ENCODE results near the gene LZTR1.
A peak's percentile ranks its signal among the peaks of the same experiment; 100 is the strongest.

LZTR1 gene

GRCh38 chr22:20951151-20951931, 30.8 kb upstream of the LZTR1 start:
- DNase-seq, result no peak

GRCh38 chr22:20951932-20952380, 30.1 kb upstream of the LZTR1 start:
- DNase-seq, result peak in 1 of 3 experiments; percentile 12

GRCh38 chr22:20952544-20953341, 29.4 kb upstream of the LZTR1 start:
- peak in 2 of 3 experiments; percentile 14 to 69 for DNase-seq

GRCh38 chr22:20953342-20953608, 28.8 kb upstream of the LZTR1 start:
- DNase-seq, result no peak

GRCh38 chr22:20953668-20954500, 28.2 kb upstream of the LZTR1 start:
- DNase-seq, result no peak

GRCh38 chr22:20955548-20955947, 26.5 kb upstream of the LZTR1 start:
- no peak for DNase-seq

- DNase-seq, result no peak
These were observed 25.6 kb upstream of the LZTR1 start for GRCh38 chr22:20956258-20957101.

GRCh38 chr22:20957102-20957682, 24.9 kb upstream of the LZTR1 start:
- DNase-seq, result no peak

- DNase-seq, result no peak
These were observed 24.2 kb upstream of the LZTR1 start for GRCh38 chr22:20957683-20958431.

- DNase-seq, result peak in 1 of 3 experiments; percentile 2
These were observed 22.3 kb upstream of the LZTR1 start for GRCh38 chr22:20959578-20960461.

GRCh38 chr22:20960609-20961008, 21.5 kb upstream of the LZTR1 start:
- DNase-seq, result no peak

GRCh38 chr22:20962491-20962945, 19.6 kb upstream of the LZTR1 start:
- DNase-seq, result no peak

GRCh38 chr22:20963201-20964052, 18.7 kb upstream of the LZTR1 start:
- no peak for DNase-seq

- no peak for DNase-seq
These were observed 17.9 kb upstream of the LZTR1 start for GRCh38 chr22:20964090-20964798.

GRCh38 chr22:20964799-20965103, 17.3 kb upstream of the LZTR1 start:
- no peak for DNase-seq

- no peak for DNase-seq
These were observed 16.8 kb upstream of the LZTR1 start for GRCh38 chr22:20965104-20965887.
